Keratinocyte (primary cell): ENCODE results near the gene LSP1.

ENCODE experiments used
- CTCF ChIP-seq, 3 experiments: IDR thresholded peaks in 1 of 3; conservative IDR thresholded peaks in 1 of 3; optimal IDR thresholded peaks in 1 of 3; 2 replicates in 2 of 3; 3 replicates in 1 of 3; pipeline versions ENCODE3 to v1.5.1; 2011; ENCODE audit warnings: low read length in 3 of 3, mild to moderate bottlenecking in 3 of 3, moderate library complexity in 2 of 3, control low read depth in 1 of 3, inconsistent platforms in 1 of 3; ENCODE audit not compliant: insufficient read depth in 2 of 3; ENCODE audit errors: extremely low read depth in 1 of 3
- EZH2 ChIP-seq: IDR thresholded peaks from one replicate; pipeline ENCODE4 v1.6.1; 2012; ENCODE audit warnings: inconsistent platforms, mild to moderate bottlenecking, low read length, moderate library complexity

- no peak for TF ChIP-seq CTCF (optimal IDR thresholded peaks at IDR 0.05 in 1 of 3, IDR thresholded peaks at IDR 0.05 in 1 of 3, conservative IDR thresholded peaks at IDR 0.05 in 1 of 3; ENCODE audit: extremely low read depth in 1 of 3, insufficient read depth in 2 of 3, low read length in 3 of 3)
- no peak for TF ChIP-seq EZH2
Observed at GRCh38 chr11:1930462-1930830, 77.6 kb downstream of the LSP1 start.
